Hepatocyte (in vitro differentiated cells): ENCODE data around the gene BUB1. TPM values are rescaled to one million over a fixed set of nuclear protein-coding genes. Genes with fewer than 3 reads are reported as not detected.
"Not testable (repeated sequence)": the region's sequence is repeated elsewhere in the genome, so short reads cannot be mapped to it uniquely, and the experiment has no call there.

Source experiments
- DNase-seq: peaks from one replicate; pipeline ENCODE4 v3.0.0-alpha.2; 2016; ENCODE audit warnings: low spot score
- H2AFZ ChIP-seq: fragments of 200-600 bp; sonication (generic); 2 replicates; pipeline ENCODE4 v1.6.0; 2016; ENCODE audit warnings: antibody characterized with exemption, mild to moderate bottlenecking
- H3K27ac ChIP-seq: fragments of 200-600 bp; sonication (generic); 2 replicates; pipeline ENCODE4 v1.5.1; 2016; ENCODE audit warnings: mild to moderate bottlenecking
- H3K27me3 ChIP-seq: fragments of 200-600 bp; sonication (generic); 2 replicates; pipeline ENCODE4 v1.6.1; 2016
- H3K36me3 ChIP-seq: fragments of 200-600 bp; sonication (generic); replicated peaks from 2 replicates; pipeline ENCODE4 v1.5.1; 2016; ENCODE audit warnings: low read depth; ENCODE audit not compliant: insufficient read depth
- H3K4me1 ChIP-seq: fragments of 200-600 bp; sonication (generic); 2 replicates; pipeline ENCODE4 v1.5.1; 2016; ENCODE audit warnings: mild to moderate bottlenecking, moderate library complexity; ENCODE audit not compliant: insufficient read depth
- H3K4me2 ChIP-seq: fragments of 200-600 bp; sonication (generic); 2 replicates; pipeline ENCODE4 v1.6.0; 2016
- H3K4me3 ChIP-seq: fragments of 200-600 bp; sonication (generic); 2 replicates; pipeline ENCODE4 v1.5.1; 2016; ENCODE audit warnings: mild to moderate bottlenecking
- H3K79me2 ChIP-seq: fragments of 200-600 bp; sonication (generic); 2 replicates; pipeline ENCODE4 v1.6.0; 2017; ENCODE audit warnings: mild to moderate bottlenecking
- H3K9me2 ChIP-seq: fragments of 200-600 bp; sonication (generic); replicated peaks from 2 replicates; pipeline ENCODE4 v1.6.0; 2017; ENCODE audit warnings: mild to moderate bottlenecking; ENCODE audit not compliant: insufficient read depth
- H3K9me3 ChIP-seq: fragments of 200-600 bp; sonication (generic); 2 replicates; pipeline ENCODE4 v1.5.1; 2016; ENCODE audit warnings: low read depth, mild to moderate bottlenecking
- H4K20me1 ChIP-seq: fragments of 200-600 bp; sonication (generic); 2 replicates; pipeline ENCODE4 v1.6.0; 2016; ENCODE audit warnings: mild to moderate bottlenecking; ENCODE audit not compliant: insufficient read depth, poor library complexity, severe bottlenecking
- WGBS: methylation state at CpG from one replicate; pipeline ENCODE4 v1.1.6; 2016; ENCODE audit warnings: low lambda C conversion rate; ENCODE audit errors: missing lambda C conversion rate; 5-methylcytosine and 5-hydroxymethylcytosine counted together
- polyA plus RNA-seq: library from polyadenylated mRNA; unstranded; fragments of >200 nt; fragmentation: Nextera tagmentation; extraction: Ambion mirVana; gene quantifications from 2 replicates; pipeline ENCODE4 v1.2.1, GENCODE V29; 2016
- total RNA-seq: library from RNA; depleted of rRNA; stranded (reverse); fragments of >200 nt; gene quantifications from 2 replicates; pipeline ENCODE4 v1.2.3, GENCODE V29; 2014

BUB1 gene
- total and polyA plus RNA-seq, 2 experiments from 2014 or later: 5.8 to 12.4 TPM

DNA sequence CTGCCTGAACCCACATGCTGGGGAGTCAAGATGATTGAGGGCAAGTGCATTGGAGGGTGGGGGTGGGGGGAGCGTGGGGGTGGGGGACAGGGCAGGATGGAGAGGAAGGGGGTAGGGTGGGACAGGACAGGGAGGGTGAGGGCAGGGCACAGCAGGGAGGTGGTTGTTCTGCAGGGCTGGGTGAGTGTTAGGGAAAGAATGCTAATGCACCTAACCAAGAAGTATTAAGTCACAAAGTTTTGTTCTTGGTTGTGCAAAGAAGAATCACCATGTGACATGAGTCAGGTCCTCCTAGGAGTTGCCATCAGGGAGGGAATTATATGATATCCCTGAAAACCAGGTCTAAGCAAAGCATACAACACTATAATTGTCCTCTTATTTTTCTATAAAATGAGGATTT lies 63.9 kb downstream of the BUB1 start:
- H3K4me2 ChIP-seq, H3K36me3 ChIP-seq, H4K20me1 ChIP-seq, H3K79me2 ChIP-seq, H2AFZ ChIP-seq, H3K9me2 ChIP-seq, H3K27ac ChIP-seq, H3K4me3 ChIP-seq, H3K9me3 ChIP-seq, H3K27me3 ChIP-seq, H3K4me1 ChIP-seq, DNase-seq: not testable (repeated sequence)
- WGBS: no CpG with 5 or more reads among the region's 1 CpG

DNA sequence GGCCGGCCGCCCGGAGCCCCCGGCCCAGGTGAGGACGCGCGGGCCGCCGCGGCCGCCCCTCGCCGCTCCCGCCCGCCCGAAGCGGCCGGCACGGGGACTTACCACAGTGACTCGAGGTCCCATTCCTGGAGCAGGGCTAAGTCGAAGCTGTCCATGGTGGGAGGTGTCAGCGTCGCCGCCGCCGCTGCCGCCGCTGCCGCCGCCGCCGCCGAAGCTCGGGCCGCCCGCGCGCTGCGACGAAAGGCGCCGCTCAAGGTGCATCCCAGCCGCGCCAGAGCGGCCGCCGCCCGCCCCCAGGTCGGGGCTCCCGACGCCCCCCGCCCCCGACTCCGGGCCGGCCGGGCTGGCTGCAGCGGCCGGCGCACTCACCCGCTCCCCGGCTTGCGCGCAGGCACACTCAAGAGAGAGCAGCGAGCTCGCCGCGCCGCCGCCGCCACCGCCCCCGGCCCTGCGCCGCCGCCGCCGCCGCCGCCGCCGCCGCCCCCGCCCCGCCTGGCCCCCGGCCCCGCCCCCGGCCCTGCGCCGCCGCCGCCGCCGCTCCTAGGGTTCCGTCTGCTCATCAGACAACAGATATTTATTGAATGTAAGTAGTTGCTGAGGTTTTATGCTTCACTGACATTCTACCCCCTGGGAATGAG lies 67.1 kb downstream of the BUB1 start:
- H3K36me3 ChIP-seq, H3K4me1 ChIP-seq, H3K79me2 ChIP-seq, H3K27ac ChIP-seq, H4K20me1 ChIP-seq, H3K9me3 ChIP-seq, H3K4me3 ChIP-seq, H2AFZ ChIP-seq, H3K9me2 ChIP-seq, H3K27me3 ChIP-seq: not testable (repeated sequence)
- peak; percentile 19 for DNase-seq
- WGBS: 0% methylated on average over 16 of the region's 94 CpGs
- peak overlapping the region; percentile 67 for H3K4me2 ChIP-seq

DNA sequence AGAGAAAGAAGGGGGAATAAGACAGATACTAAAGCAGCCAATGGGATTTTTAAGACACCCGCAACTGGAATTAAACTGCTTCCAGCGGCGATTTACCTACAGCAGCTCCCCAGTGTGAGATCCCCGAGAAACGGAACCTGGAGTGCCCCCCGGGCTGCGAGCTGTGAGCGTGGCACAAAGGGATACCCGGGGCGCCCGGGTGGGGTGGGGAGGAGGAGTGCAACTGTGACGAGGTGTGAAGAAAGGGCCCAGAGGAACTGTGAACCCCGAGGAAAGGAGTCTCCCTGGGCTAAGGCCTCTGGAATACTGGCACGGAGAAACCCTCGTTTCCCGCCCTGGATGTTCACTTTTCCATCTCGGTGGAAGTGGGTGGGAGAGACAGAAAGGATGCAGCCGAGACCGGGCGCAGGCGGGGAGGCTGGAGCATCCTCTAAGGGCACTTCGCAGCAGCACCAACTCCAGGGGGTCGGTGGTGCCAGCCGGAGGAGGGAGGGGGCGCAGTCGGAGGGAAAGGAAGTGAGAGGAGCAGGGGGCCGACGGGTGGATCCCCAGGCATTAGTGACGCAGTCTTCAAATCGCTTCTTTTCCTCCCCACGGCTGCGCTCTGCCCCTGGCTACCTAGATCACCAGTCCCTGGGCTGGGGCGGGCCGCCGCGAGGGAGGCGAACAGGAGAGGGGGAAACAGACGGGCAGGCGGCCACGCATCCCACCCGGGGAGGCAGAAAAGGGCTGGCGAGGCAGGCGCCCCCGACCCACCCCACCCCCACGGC lies 67.8 kb downstream of the BUB1 start:
- H4K20me1 ChIP-seq, H3K27me3 ChIP-seq, DNase-seq, H3K4me3 ChIP-seq, H2AFZ ChIP-seq, H3K9me3 ChIP-seq, H3K9me2 ChIP-seq, H3K27ac ChIP-seq, H3K4me1 ChIP-seq, H3K36me3 ChIP-seq, H3K79me2 ChIP-seq: not testable (repeated sequence)
- WGBS: 3% methylated on average over 11 of the region's 45 CpGs
- H3K4me2 ChIP-seq: peak overlapping the region; percentile 56

DNA sequence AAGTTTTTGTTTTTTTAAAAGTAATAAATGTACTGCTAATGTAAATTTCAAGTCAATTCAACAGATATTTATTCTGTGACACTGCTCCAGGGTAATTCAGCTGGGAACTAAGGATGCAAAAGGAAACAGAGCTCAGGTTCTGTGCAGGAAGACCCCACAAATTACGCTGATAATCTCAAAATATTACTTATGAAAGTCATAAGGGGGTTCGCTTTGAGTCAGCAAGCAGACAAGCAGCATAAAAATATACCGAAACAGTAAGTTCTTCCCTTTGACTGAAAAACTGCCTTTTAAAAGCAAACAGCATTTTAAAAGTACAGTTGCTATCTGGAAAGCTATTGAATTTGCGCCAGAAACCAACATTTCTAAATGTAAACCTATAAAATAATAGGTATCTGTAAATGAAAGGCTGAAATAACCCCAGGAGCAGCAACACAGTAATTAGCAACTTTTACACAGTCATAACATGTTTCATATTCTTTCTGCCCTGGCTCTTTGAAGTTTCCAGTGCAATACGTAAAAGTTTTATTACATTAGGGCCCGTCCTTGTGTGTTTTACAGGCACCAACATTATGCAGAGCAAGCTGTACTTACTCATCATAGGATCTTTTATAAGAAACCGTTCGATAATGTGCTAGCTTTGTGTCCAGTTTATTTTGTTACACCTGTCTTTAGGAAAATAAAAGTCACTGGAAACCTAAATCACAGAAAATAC lies 68.9 kb downstream of the BUB1 start:
- no CpG with 5 or more reads among the region's 8 CpGs for WGBS
- H3K9me3 ChIP-seq, H2AFZ ChIP-seq: not testable (repeated sequence)

DNA sequence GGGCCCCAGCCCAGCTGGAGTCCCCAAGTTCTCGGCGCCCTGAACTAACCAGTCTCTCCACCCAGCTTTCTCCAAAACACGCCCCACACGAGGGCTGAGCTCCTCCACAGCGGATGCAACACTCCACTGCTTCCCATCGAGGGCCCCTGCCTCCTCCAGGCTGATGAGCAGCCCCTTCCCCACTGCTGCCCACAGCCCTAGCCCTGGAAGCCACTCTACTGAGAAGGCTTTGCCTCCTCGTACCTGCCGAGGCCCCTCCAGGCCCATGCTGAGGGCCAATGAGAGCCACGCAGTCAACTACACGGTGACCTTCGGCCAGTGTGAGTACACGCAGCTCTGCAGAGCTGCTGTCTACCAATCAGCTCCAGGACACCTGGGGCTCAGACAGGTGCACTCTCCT lies 72.8 kb downstream of the BUB1 start:
- not testable (repeated sequence) for H3K27ac ChIP-seq, H3K36me3 ChIP-seq, H3K4me1 ChIP-seq, DNase-seq, H3K9me3 ChIP-seq, H3K4me2 ChIP-seq, H3K27me3 ChIP-seq, H4K20me1 ChIP-seq, H2AFZ ChIP-seq, H3K9me2 ChIP-seq, H3K4me3 ChIP-seq, H3K79me2 ChIP-seq
- 78% methylated on average over 12 of the region's 12 CpGs for WGBS

More for the DNA sequence above, 68.9 kb downstream of the BUB1 start:
- H3K27ac ChIP-seq, H3K79me2 ChIP-seq, H3K4me2 ChIP-seq, H3K36me3 ChIP-seq, DNase-seq, H3K9me2 ChIP-seq, H4K20me1 ChIP-seq, H3K27me3 ChIP-seq, H3K4me3 ChIP-seq, H3K4me1 ChIP-seq: not testable (repeated sequence)

DNA sequence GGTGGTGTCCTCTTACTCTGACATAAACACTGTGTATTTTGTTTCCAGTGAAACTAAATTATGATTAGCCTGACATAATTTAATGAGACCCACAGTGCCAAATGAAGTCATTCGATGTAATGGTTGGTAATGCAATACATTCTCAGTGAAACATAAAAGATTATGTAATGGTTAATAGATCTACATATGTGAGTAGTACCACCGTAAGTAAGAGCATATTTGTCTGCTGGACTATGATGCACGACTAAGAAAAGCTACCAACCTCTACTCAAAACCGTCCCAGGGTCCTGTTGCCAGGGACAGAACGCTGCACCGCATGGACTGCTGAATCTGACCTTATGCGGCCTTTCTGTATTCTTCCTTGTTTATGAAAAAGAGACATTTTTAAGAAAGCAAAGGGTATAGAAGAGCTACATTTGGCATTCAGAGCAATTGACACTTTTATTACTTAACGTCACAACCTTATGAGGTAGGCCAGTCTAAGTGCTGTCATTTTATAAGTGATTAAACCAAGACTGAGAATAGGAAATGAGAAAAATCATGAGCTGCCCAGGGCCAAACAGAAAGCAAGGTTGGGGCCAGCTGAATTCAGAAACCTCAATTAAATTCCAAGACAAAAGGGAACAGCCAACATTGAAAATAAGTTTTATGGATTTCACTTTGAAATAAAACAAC lies 73.8 kb downstream of the BUB1 start:
- H4K20me1 ChIP-seq, DNase-seq, H3K27me3 ChIP-seq, H3K27ac ChIP-seq, H3K4me1 ChIP-seq, H3K4me3 ChIP-seq, H3K36me3 ChIP-seq, H3K9me3 ChIP-seq, H2AFZ ChIP-seq, H3K9me2 ChIP-seq, H3K4me2 ChIP-seq, H3K79me2 ChIP-seq: not testable (repeated sequence)
- 90% methylated on average over 1 of the region's 8 CpGs for WGBS

DNA sequence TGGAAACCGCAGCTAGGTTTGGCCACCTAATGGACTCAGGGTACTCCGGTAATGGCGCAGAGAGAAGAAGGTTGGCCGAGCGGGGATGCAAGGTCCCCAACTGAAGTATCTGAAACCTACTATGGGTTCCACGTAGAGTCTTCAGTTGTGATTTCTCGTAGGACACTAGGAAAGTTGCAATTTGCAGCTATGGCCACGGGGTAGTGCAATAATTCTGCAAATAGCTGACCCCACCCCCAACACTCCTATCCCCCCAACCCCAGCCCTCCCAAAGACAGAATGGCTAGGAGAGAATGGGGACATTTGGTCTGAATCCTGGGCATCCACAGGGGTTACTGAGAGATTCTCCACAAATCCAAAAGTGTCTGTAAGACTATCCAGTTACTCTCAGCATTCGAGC lies 75.7 kb downstream of the BUB1 start:
- DNase-seq, H3K9me2 ChIP-seq, H3K27ac ChIP-seq, H3K4me3 ChIP-seq, H3K9me3 ChIP-seq, H3K4me1 ChIP-seq, H3K79me2 ChIP-seq, H4K20me1 ChIP-seq, H3K27me3 ChIP-seq, H2AFZ ChIP-seq, H3K36me3 ChIP-seq, H3K4me2 ChIP-seq: not testable (repeated sequence)
- 94% methylated on average over 5 of the region's 9 CpGs for whole genome bisulfite sequencing

DNA sequence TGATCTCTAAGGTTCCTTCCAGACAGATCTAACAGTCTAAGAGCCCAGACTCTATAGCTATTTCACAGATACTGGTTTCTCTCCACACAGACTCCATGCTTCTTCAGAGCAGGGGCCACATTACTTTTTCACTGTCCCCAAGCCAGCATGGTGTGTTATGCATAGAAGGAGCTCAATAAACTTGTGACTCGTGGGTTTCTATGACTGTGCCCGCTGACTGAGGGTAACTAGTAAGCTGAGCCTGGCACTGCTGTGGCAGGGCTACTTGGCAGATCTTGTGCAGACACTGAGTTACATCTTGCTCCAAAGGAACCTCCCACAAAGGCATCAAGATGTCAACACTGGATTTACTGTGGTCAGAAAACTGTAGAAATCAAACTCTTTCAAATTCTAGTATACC lies 85.9 kb downstream of the BUB1 start:
- WGBS: no CpG with 5 or more reads among the region's 2 CpGs
- H3K27ac ChIP-seq: not testable (repeated sequence)

More for the DNA sequence above, 85.9 kb downstream of the BUB1 start:
- not testable (repeated sequence) for H3K79me2 ChIP-seq, H3K4me2 ChIP-seq, DNase-seq, H3K36me3 ChIP-seq, H3K4me3 ChIP-seq, H3K9me3 ChIP-seq, H3K4me1 ChIP-seq, H3K27me3 ChIP-seq, H3K9me2 ChIP-seq, H4K20me1 ChIP-seq, H2AFZ ChIP-seq
